ENCODE results near the gene MYL4.

Gene MYL4

DNA sequence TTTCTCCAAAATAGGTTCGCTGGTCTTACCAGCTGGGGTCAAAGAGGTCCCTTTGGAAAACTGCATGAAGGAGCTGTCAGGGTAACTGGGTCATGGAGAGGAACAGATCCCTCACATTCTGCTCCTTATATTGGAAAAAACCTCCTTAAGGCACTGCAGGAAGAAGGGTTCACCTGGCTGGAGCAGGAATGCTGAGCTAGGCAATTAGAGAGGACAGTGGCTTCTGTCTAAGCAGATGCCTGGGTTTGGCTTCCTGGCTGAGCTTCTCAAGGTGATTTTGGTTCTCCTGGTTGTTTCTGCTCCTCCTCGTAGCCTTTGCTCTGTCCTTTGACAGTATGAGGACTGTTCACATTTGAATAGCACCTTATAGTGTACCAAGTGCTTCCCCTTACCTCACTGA lies 64.1 kb downstream of the MYL4 start:
- DNase-seq (ENCODE audit: low read depth in 2 of 2), result no peak
